Measurements from ENCODE around the gene HNRNPM.

- TF ChIP-seq CTCF (conservative IDR thresholded peaks at IDR 0.05; ENCODE audit: low read length) (no peak), EZH2phosphoT487 (IDR thresholded peaks at IDR 0.05; ENCODE audit: borderline replicate concordance) (no peak)
Observed at GRCh38 chr19:8460516-8461298, 15.9 kb downstream of the HNRNPM start.
